Measurements from ENCODE around the gene PDZK1. TPM values are rescaled to one million over a fixed set of nuclear protein-coding genes. Genes with fewer than 3 reads are reported as not detected.

PDZK1 gene
- total RNA-seq, 1 experiment from 2014 or later = 98.9 TPM

DNA sequence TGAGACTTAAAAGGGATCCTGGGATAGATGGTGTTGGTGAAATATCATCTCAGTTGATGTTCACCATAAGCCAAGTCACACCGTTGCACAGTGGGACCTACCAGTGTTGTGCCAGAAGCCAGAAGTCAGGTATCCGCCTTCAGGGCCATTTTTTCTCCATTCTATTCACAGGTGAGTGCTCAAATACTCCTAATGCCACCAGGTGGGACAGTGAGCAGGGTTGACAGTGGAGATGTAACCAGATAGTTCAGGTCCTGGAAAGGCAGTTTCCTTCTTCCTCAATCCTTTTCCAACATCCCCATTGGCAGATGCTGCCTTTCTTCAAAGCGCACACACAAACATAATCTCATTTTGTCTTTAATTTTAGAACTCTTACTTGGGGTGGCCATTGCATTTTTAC is 23.7 kb upstream of the PDZK1 start:
- BruUV-seq (replicated peaks) = no TSS peak
- Histone ChIP-seq H3K9me3 (no peaks in the 10 kb centered on the region), H3K4me3 (ENCODE audit: low read depth, low read length) (no peak overlapping the region), H3K36me3 (ENCODE audit: control insufficient read depth, insufficient read depth, low read length) (no peaks in the 10 kb centered on the region), H3K27me3 (replicated peaks; ENCODE audit: control insufficient read depth, insufficient read depth, low read length) (no peaks in the 10 kb centered on the region), H3K4me1 (no peaks in the 10 kb centered on the region)
- H3K36me3 Mint-ChIP-seq (ENCODE audit: insufficient read depth, unreplicated experiment) = no peaks in the 10 kb centered on the region
- H3K4me1 Mint-ChIP-seq (ENCODE audit: low read depth, unreplicated experiment) = peaks cover 7% of the 10 kb centered on the region
- H3K27ac Mint-ChIP-seq (ENCODE audit: unreplicated experiment) = no peak overlapping the region
- H3K4me3 Mint-ChIP-seq (ENCODE audit: unreplicated experiment) = no peak overlapping the region
- POLR2A ChIA-PET = no interaction called here
- CTCF ChIA-PET = no interaction called here
- intact Hi-C loops (cut with micrococcal nuclease; ENCODE audit: unreplicated experiment) = no loop called here
- H3K9me3 Mint-ChIP-seq (ENCODE audit: unreplicated experiment) = no peaks in the 10 kb centered on the region
- H3K27me3 Mint-ChIP-seq (ENCODE audit: insufficient read depth, unreplicated experiment) = no peaks in the 10 kb centered on the region
- TF ChIP-seq, protein P1, sequence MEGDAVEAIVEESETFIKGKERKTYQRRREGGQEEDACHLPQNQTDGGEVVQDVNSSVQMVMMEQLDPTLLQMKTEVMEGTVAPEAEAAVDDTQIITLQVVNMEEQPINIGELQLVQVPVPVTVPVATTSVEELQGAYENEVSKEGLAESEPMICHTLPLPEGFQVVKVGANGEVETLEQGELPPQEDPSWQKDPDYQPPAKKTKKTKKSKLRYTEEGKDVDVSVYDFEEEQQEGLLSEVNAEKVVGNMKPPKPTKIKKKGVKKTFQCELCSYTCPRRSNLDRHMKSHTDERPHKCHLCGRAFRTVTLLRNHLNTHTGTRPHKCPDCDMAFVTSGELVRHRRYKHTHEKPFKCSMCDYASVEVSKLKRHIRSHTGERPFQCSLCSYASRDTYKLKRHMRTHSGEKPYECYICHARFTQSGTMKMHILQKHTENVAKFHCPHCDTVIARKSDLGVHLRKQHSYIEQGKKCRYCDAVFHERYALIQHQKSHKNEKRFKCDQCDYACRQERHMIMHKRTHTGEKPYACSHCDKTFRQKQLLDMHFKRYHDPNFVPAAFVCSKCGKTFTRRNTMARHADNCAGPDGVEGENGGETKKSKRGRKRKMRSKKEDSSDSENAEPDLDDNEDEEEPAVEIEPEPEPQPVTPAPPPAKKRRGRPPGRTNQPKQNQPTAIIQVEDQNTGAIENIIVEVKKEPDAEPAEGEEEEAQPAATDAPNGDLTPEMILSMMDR (IDR thresholded peaks at IDR 0.05; ENCODE audit: insufficient read depth in 1 of 2, low read depth in 1 of 2, low read length in 1 of 2, severe bottlenecking in 1 of 2, unreplicated experiment in 1 of 2) = peak; percentile 32 to 45
- DNase-seq = peak in 1 of 2 experiments; percentile 42

DNA sequence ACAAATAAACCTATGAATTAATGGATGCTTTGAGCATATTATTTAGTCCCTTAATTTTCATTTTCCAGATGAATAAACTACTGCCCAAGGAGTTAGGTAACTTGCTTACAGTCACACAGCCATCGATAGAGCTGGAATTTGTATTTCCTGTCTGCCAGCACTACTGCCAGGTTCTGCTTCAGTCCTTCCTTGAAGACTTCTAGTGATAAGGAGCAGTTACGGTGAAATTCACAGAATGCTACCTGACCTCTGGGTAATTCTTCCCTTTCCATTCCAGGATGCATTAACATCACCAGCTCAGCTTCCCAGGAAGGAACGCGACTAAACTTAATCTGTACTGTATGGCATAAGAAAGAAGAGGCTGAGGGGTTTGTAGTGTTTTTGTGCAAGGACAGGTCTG is 23.3 kb upstream of the PDZK1 start:
- Mint-ChIP-seq H3K4me1 (ENCODE audit: low read depth, unreplicated experiment) (peaks cover 7% of the 10 kb centered on the region), H3K27me3 (ENCODE audit: insufficient read depth, unreplicated experiment) (no peaks in the 10 kb centered on the region), H3K4me3 (ENCODE audit: unreplicated experiment) (no peak overlapping the region), H3K36me3 (ENCODE audit: insufficient read depth, unreplicated experiment) (no peaks in the 10 kb centered on the region), H3K27ac (ENCODE audit: unreplicated experiment) (no peak overlapping the region), H3K9me3 (ENCODE audit: unreplicated experiment) (no peaks in the 10 kb centered on the region)
- H3K4me1 ChIP-seq = no peaks in the 10 kb centered on the region
- CTCF ChIA-PET = no interaction called here
- BruUV-seq (replicated peaks) = no TSS peak
- no peaks in the 10 kb centered on the region for H3K9me3 ChIP-seq
- no peaks in the 10 kb centered on the region for H3K36me3 ChIP-seq (ENCODE audit: control insufficient read depth, insufficient read depth, low read length)
- no peak for DNase-seq
- TF ChIP-seq, protein P1 (IDR thresholded peaks at IDR 0.05; ENCODE audit: insufficient read depth in 1 of 2, low read depth in 1 of 2, low read length in 1 of 2, severe bottlenecking in 1 of 2, unreplicated experiment in 1 of 2) = no peak
- no peaks in the 10 kb centered on the region for H3K27me3 ChIP-seq (replicated peaks; ENCODE audit: control insufficient read depth, insufficient read depth, low read length)
- no peak overlapping the region for H3K4me3 ChIP-seq (ENCODE audit: low read depth, low read length)
- intact Hi-C loops (cut with micrococcal nuclease; ENCODE audit: unreplicated experiment) = no loop called here
- POLR2A ChIA-PET = no interaction called here

DNA sequence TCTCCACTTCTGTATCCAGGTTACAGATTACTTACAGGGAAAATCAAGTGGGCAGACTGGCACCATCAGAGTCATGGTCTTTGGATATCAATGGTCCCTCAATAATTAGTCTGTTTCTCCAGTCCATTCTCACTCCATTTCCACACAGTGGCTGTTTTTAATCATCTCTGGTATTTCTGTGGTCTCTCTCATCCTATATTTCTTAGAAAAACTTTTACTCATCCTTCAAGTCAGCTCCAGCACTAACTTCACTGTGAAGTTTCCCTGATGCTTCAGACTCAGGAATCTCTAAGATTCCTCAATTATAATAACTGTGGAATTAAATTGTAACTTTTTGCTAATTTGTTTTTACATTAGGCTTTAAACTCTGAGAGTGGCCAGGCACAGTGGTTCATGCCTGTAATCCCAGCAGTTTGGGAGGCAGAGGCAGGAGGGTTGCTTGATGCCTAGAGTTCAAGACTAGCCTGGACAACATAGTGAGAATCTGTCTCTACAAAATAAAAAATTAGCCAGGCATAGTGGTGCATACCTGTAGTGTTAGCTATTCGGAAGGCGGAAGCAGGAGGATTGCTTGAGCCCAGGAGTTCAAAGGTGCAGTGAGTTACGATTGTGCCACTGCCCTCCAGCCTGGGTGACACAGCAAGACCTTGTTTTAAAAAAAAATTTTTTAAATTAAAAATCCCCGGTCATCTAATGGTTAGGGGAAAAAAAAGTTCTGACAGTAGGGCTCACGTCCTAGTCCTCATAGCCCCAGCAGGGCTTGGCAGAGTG is 22.7 kb upstream of the PDZK1 start:
- BruUV-seq (replicated peaks) = no TSS peak
- peaks cover 7% of the 10 kb centered on the region for H3K4me1 Mint-ChIP-seq (ENCODE audit: low read depth, unreplicated experiment)
- H3K9me3 ChIP-seq = no peaks in the 10 kb centered on the region
- H3K4me3 ChIP-seq (ENCODE audit: low read depth, low read length) = no peak overlapping the region
- no peaks in the 10 kb centered on the region for H3K4me1 ChIP-seq
- H3K36me3 Mint-ChIP-seq (ENCODE audit: insufficient read depth, unreplicated experiment) = no peaks in the 10 kb centered on the region
- no peaks in the 10 kb centered on the region for H3K36me3 ChIP-seq (ENCODE audit: control insufficient read depth, insufficient read depth, low read length)
- no peaks in the 10 kb centered on the region for H3K27me3 Mint-ChIP-seq (ENCODE audit: insufficient read depth, unreplicated experiment)
- DNase-seq = no peak
- no peak overlapping the region for H3K27ac Mint-ChIP-seq (ENCODE audit: unreplicated experiment)
- ChIA-PET POLR2A (no interaction called here), CTCF (no interaction called here)
- H3K4me3 Mint-ChIP-seq (ENCODE audit: unreplicated experiment) = no peak overlapping the region
- intact Hi-C loops (cut with micrococcal nuclease; ENCODE audit: unreplicated experiment) = no loop called here
- no peaks in the 10 kb centered on the region for H3K27me3 ChIP-seq (replicated peaks; ENCODE audit: control insufficient read depth, insufficient read depth, low read length)
- TF ChIP-seq, protein P1 (IDR thresholded peaks at IDR 0.05; ENCODE audit: insufficient read depth in 1 of 2, low read depth in 1 of 2, low read length in 1 of 2, severe bottlenecking in 1 of 2, unreplicated experiment in 1 of 2) = no peak
- no peaks in the 10 kb centered on the region for H3K9me3 Mint-ChIP-seq (ENCODE audit: unreplicated experiment)
